Vagina (tissue), 2 donors: Measurements from ENCODE around the gene PARD6A. TPM values are rescaled to one million over a fixed set of nuclear protein-coding genes. Genes with fewer than 3 reads are reported as not detected.

Experiments
- DNase-seq, 2 donors: peaks; one replicate each; pipeline ENCODE4 v3.0.0-alpha.2; 2017; ENCODE audit errors: extremely low spot score in 2 of 2
- H3K27ac ChIP-seq: fragments of 200-600 bp; sonication (generic); one replicate; pipeline ENCODE4 v1.5.1; 2019
- H3K27me3 ChIP-seq: fragments of 200-600 bp; sonication (generic); one replicate; pipeline ENCODE4 v1.5.1; 2019
- H3K36me3 ChIP-seq, 2 donors: fragments of 200-600 bp; sonication (generic); one replicate each; pipeline ENCODE4 v1.5.1; 2017 to 2019
- H3K4me1 ChIP-seq: fragments of 200-600 bp; sonication (generic); one replicate; pipeline ENCODE4 v1.5.1; 2019
- H3K4me3 ChIP-seq, 2 donors: fragments of 200-600 bp; sonication (generic); 1 replicate in 1 of 2; 2 replicates in 1 of 2; pipeline ENCODE4 v1.5.1; 2016 to 2019
- H3K9me3 ChIP-seq: fragments of 200-600 bp; sonication (generic); one replicate; pipeline ENCODE4 v1.5.1; 2019
- CTCF ChIP-seq, 3 experiments: fragments of 450-650 bp in 2 of 3; fragments of 200-600 bp in 1 of 3; sonication (generic) in 1 of 3; IDR thresholded peaks; one replicate each; pipeline ENCODE4 v1.5.1; 2017 to 2019; ENCODE audit warnings: antibody characterized with exemption in 3 of 3, mild to moderate bottlenecking in 2 of 3, moderate library complexity in 2 of 3
- POLR2A ChIP-seq, 2 donors: fragments of 450-650 bp; IDR thresholded peaks; one replicate each; pipeline ENCODE4 v1.6.1; 2017; ENCODE audit warnings: antibody characterized with exemption in 2 of 2, mild to moderate bottlenecking in 2 of 2, moderate library complexity in 2 of 2
- POLR2AphosphoS5 ChIP-seq, 2 donors: sonication (generic); formaldehyde crosslinking; IDR thresholded peaks; one replicate each; pipeline ENCODE4 v1.9.0; 2017; ENCODE audit warnings: antibody characterized with exemption in 2 of 2, mild to moderate bottlenecking in 2 of 2, low read depth in 1 of 2; ENCODE audit not compliant: insufficient read depth in 1 of 2
- intact Hi-C: fragments of 100-400 bp; cut with DNase I; formaldehyde crosslinking; loops from one replicate; pipeline ENCODE4 v1.15.1; 2023
- total RNA-seq: library from RNA; depleted of rRNA; stranded (reverse); fragments of >200 nt; gene quantifications from one replicate; pipeline ENCODE4 v1.2.3, GENCODE V29; 2016

Gene PARD6A
- total RNA-seq, 1 donor from 2014 or later: 1.2 TPM

GRCh38 chr16:67672306-67672705, 11.5 kb downstream of the PARD6A start:
- intact Hi-C loops: no loop called here
- DNase-seq: no peak

GRCh38 chr16:67672739-67673662, 12.2 kb downstream of the PARD6A start:
- H3K4me3 ChIP-seq: no peak overlapping the region
- peak overlapping the region; percentile 75 for H3K27ac ChIP-seq
- no peaks in the 10 kb centered on the region for H3K9me3 ChIP-seq
- H3K27me3 ChIP-seq: no peaks in the 10 kb centered on the region
- peaks cover 55% of the 10 kb centered on the region for H3K4me1 ChIP-seq
- peak in 1 of 2 donors; percentile 81 for DNase-seq
- intact Hi-C loops: no loop called here
- no peaks in the 10 kb centered on the region for H3K36me3 ChIP-seq
- no peak for TF ChIP-seq POLR2A (IDR thresholded peaks at IDR 0.05)
- TF ChIP-seq CTCF (IDR thresholded peaks at IDR 0.05): peak; percentile 37 to 58 (median 56)
- TF ChIP-seq POLR2AphosphoS5 (IDR thresholded peaks at IDR 0.05; ENCODE audit: insufficient read depth in 1 of 2, low read depth in 1 of 2): peak in 1 of 2 donors; percentile 33

More at GRCh38 chr16:67672306-67672705, 11.5 kb downstream of the PARD6A start:
- H3K27ac ChIP-seq: no peak overlapping the region
- TF ChIP-seq POLR2A (IDR thresholded peaks at IDR 0.05): no peak
- TF ChIP-seq POLR2AphosphoS5 (IDR thresholded peaks at IDR 0.05; ENCODE audit: insufficient read depth in 1 of 2, low read depth in 1 of 2): no peak
- TF ChIP-seq CTCF (IDR thresholded peaks at IDR 0.05): no peak
- H3K27me3 ChIP-seq: no peaks in the 10 kb centered on the region
- peaks cover 55% of the 10 kb centered on the region for H3K4me1 ChIP-seq
- no peaks in the 10 kb centered on the region for H3K36me3 ChIP-seq
- H3K9me3 ChIP-seq: no peaks in the 10 kb centered on the region
- no peak overlapping the region for H3K4me3 ChIP-seq

GRCh38 chr16:67673712-67674580, 13.2 kb downstream of the PARD6A start:
- DNase-seq: no peak
- no peaks in the 10 kb centered on the region for H3K36me3 ChIP-seq
- H3K4me1 ChIP-seq: peaks cover 60% of the 10 kb centered on the region
- H3K4me3 ChIP-seq: peak overlapping the region in 1 of 2 donors; percentile 2
- intact Hi-C loops: no loop called here
- TF ChIP-seq CTCF (IDR thresholded peaks at IDR 0.05) (no peak), POLR2AphosphoS5 (IDR thresholded peaks at IDR 0.05; ENCODE audit: insufficient read depth in 1 of 2, low read depth in 1 of 2) (peak in 1 of 2 donors; percentile 69)
- H3K27ac ChIP-seq: peak overlapping the region; percentile 75
- no peaks in the 10 kb centered on the region for H3K27me3 ChIP-seq
- H3K9me3 ChIP-seq: no peaks in the 10 kb centered on the region

- H3K36me3 ChIP-seq: peaks cover 0 to 3% of the 10 kb centered on the region in 2 donors
- H3K4me3 ChIP-seq: no peak overlapping the region
- no peaks in the 10 kb centered on the region for H3K9me3 ChIP-seq
- H3K27ac ChIP-seq: peak overlapping the region; percentile 75
- DNase-seq: no peak
- intact Hi-C loops: no loop called here
- peaks cover 61% of the 10 kb centered on the region for H3K4me1 ChIP-seq
- TF ChIP-seq POLR2A (IDR thresholded peaks at IDR 0.05): no peak
- no peak for TF ChIP-seq CTCF (IDR thresholded peaks at IDR 0.05)
- TF ChIP-seq POLR2AphosphoS5 (IDR thresholded peaks at IDR 0.05; ENCODE audit: insufficient read depth in 1 of 2, low read depth in 1 of 2): no peak
- no peaks in the 10 kb centered on the region for H3K27me3 ChIP-seq
These were observed 14.3 kb downstream of the PARD6A start for GRCh38 chr16:67674851-67675578.
